SIG-M5 (cell line): Measurements from ENCODE around the gene CEACAM7.
A peak's percentile ranks its signal among the peaks of the same experiment; 100 is the strongest.

ENCODE experiments used
- DNase-seq: peaks from one replicate; lab custom pipeline; 2025; lab: John Stamatoyannopoulos, UW

CEACAM7 gene

GRCh38 chr19:41700381-41701195, 12.5 kb upstream of the CEACAM7 start:
- DNase-seq, result no peak

- DNase-seq, result no peak
Measured at GRCh38 chr19:41699968-41700323, 11.9 kb upstream of the CEACAM7 start.

GRCh38 chr19:41699231-41699967, 11.3 kb upstream of the CEACAM7 start:
- no peak for DNase-seq

- peak; percentile 49 for DNase-seq
Measured at GRCh38 chr19:41698746-41699230, 10.7 kb upstream of the CEACAM7 start.

GRCh38 chr19:41697198-41697855, 9.3 kb upstream of the CEACAM7 start:
- no peak for DNase-seq

- no peak for DNase-seq
Measured at GRCh38 chr19:41696402-41697197, 8.5 kb upstream of the CEACAM7 start.

- no peak for DNase-seq
Measured at GRCh38 chr19:41695745-41696144, 7.7 kb upstream of the CEACAM7 start.

GRCh38 chr19:41694831-41695635, 7.0 kb upstream of the CEACAM7 start:
- DNase-seq, result no peak

GRCh38 chr19:41694196-41694595, 6.1 kb upstream of the CEACAM7 start:
- DNase-seq, result no peak

- DNase-seq, result no peak
Measured at GRCh38 chr19:41691268-41691970, 3.3 kb upstream of the CEACAM7 start.

GRCh38 chr19:41690801-41691065, 2.7 kb upstream of the CEACAM7 start:
- DNase-seq, result no peak

GRCh38 chr19:41689993-41690800, 2.1 kb upstream of the CEACAM7 start:
- DNase-seq, result no peak

- DNase-seq, result no peak
Measured at GRCh38 chr19:41688687-41689086, 617 bp upstream of the CEACAM7 start.

GRCh38 chr19:41687419-41687818, 651 bp downstream of the CEACAM7 start:
- DNase-seq, result no peak

- no peak for DNase-seq
Measured at GRCh38 chr19:41682437-41682836, 5.6 kb downstream of the CEACAM7 start.

- no peak for DNase-seq
Measured at GRCh38 chr19:41671486-41671885, 16.6 kb downstream of the CEACAM7 start.

GRCh38 chr19:41670755-41671154, 17.3 kb downstream of the CEACAM7 start:
- no peak for DNase-seq

- DNase-seq, result no peak
Measured at GRCh38 chr19:41668315-41668714, 19.8 kb downstream of the CEACAM7 start.

- no peak for DNase-seq
Measured at GRCh38 chr19:41666075-41666474, 22.0 kb downstream of the CEACAM7 start.

GRCh38 chr19:41657157-41657556, 30.9 kb downstream of the CEACAM7 start:
- no peak for DNase-seq
